H9 (cell line): Measurements from ENCODE around the gene DCUN1D4. TPM values are rescaled to one million over a fixed set of nuclear protein-coding genes. Genes with fewer than 3 reads are reported as not detected.

Experiments used
- DNase-seq: peaks from one replicate; pipeline ENCODE4 v3.0.0-alpha.2; 2017
- H2AFZ ChIP-seq: one replicate; pipeline ENCODE4 v1.6.1; 2013; ENCODE audit warnings: mild to moderate bottlenecking, low read length, control low read depth, moderate library complexity
- H2AK5ac ChIP-seq: 2 replicates; pipeline ENCODE4 v1.6.1; 2013; ENCODE audit warnings: low read length, control low read depth, mixed read lengths; ENCODE audit not compliant: insufficient read length
- H2BK120ac ChIP-seq: one replicate; pipeline ENCODE4 v1.6.1; 2013; ENCODE audit warnings: low read depth, mild to moderate bottlenecking, low read length, control low read depth, inconsistent platforms; ENCODE audit not compliant: poor library complexity, severe bottlenecking
- H2BK12ac ChIP-seq: 2 replicates; pipeline ENCODE4 v1.6.1; 2013; ENCODE audit warnings: low read length, control low read depth, mixed read lengths, low read depth; ENCODE audit not compliant: insufficient read length
- H2BK15ac ChIP-seq: 2 replicates; pipeline ENCODE4 v1.6.1; 2013; ENCODE audit warnings: low read depth, low read length, control low read depth
- H2BK20ac ChIP-seq: one replicate; pipeline ENCODE4 v1.6.1; 2013; ENCODE audit warnings: low read depth, mild to moderate bottlenecking, low read length, control low read depth, inconsistent platforms; ENCODE audit not compliant: poor library complexity, severe bottlenecking
- H2BK5ac ChIP-seq: 2 replicates; pipeline ENCODE4 v1.6.1; 2013; ENCODE audit warnings: low read length, control low read depth, mixed read lengths; ENCODE audit not compliant: insufficient read length
- H3K14ac ChIP-seq: 2 replicates; pipeline ENCODE4 v1.6.1; 2013; ENCODE audit warnings: low read length, control low read depth; ENCODE audit not compliant: insufficient read depth
- H3K18ac ChIP-seq: 2 replicates; pipeline ENCODE4 v1.6.1; 2013; ENCODE audit warnings: low read depth, mild to moderate bottlenecking, mixed read lengths, low read length, control low read depth; ENCODE audit not compliant: insufficient read length
- H3K23ac ChIP-seq: 2 replicates; pipeline ENCODE4 v1.6.1; 2013; ENCODE audit warnings: low read length, control low read depth, mixed read lengths, low read depth; ENCODE audit not compliant: insufficient read length
- H3K23me2 ChIP-seq: 2 replicates; pipeline ENCODE4 v1.6.1; 2013; ENCODE audit warnings: low read depth, mild to moderate bottlenecking, mixed read lengths, low read length, control low read depth; ENCODE audit not compliant: insufficient read length, poor library complexity, severe bottlenecking
- H3K27ac ChIP-seq: 2 replicates; pipeline ENCODE4 v1.5.1; 2013; ENCODE audit warnings: low read length, control low read depth, mixed read lengths, low read depth; ENCODE audit not compliant: insufficient read length
- H3K27me3 ChIP-seq: 2 replicates; pipeline ENCODE4 v1.6.1; 2013; ENCODE audit warnings: low read length, control low read depth, inconsistent platforms; ENCODE audit not compliant: insufficient read depth
- H3K4ac ChIP-seq: 2 replicates; pipeline ENCODE4 v1.6.1; 2013; ENCODE audit warnings: low read depth, mild to moderate bottlenecking, control low read depth, inconsistent platforms, low read length, moderate library complexity
- H3K4me1 ChIP-seq: 2 replicates; pipeline ENCODE4 v1.6.1; 2013; ENCODE audit warnings: low read length, control low read depth, inconsistent platforms; ENCODE audit not compliant: insufficient read depth
- H3K4me2 ChIP-seq: 2 replicates; pipeline ENCODE4 v1.6.1; 2013; ENCODE audit warnings: low read length, control low read depth, mixed read lengths; ENCODE audit not compliant: insufficient read length, insufficient read depth
- H3K56ac ChIP-seq: 2 replicates; pipeline ENCODE4 v1.6.1; 2013; ENCODE audit warnings: low read depth, mild to moderate bottlenecking, mixed read lengths, low read length, control low read depth; ENCODE audit not compliant: insufficient read length
- H3K79me1 ChIP-seq: 2 replicates; pipeline ENCODE4 v1.6.1; 2013; ENCODE audit warnings: low read depth, mild to moderate bottlenecking, moderate library complexity, low read length, control low read depth, inconsistent platforms; ENCODE audit not compliant: insufficient read depth, poor library complexity, severe bottlenecking
- H3K79me2 ChIP-seq: 2 replicates; pipeline ENCODE4 v1.6.1; 2013; ENCODE audit warnings: low read length, control low read depth, inconsistent platforms; ENCODE audit not compliant: insufficient read depth
- H3K9ac ChIP-seq: 2 replicates; pipeline ENCODE4 v1.6.1; 2013; ENCODE audit warnings: low read length, control low read depth, mixed read lengths; ENCODE audit not compliant: insufficient read length; ENCODE audit errors: extremely low read depth
- H3K9me3 ChIP-seq: one replicate; pipeline ENCODE4 v1.6.1; 2013; ENCODE audit warnings: low read depth, low read length, inconsistent platforms; ENCODE audit not compliant: control insufficient read depth
- H3T11ph ChIP-seq: one replicate; pipeline ENCODE4 v1.6.1; 2013; ENCODE audit warnings: mild to moderate bottlenecking, low read length, control low read depth, inconsistent platforms
- H4K20me1 ChIP-seq: one replicate; pipeline ENCODE4 v1.6.1; 2013; ENCODE audit not compliant: control insufficient read depth, insufficient read length, insufficient read depth
- H4K5ac ChIP-seq: 2 replicates; pipeline ENCODE4 v1.6.1; 2013; ENCODE audit warnings: low read depth, mild to moderate bottlenecking, mixed read lengths, low read length, control low read depth; ENCODE audit not compliant: insufficient read length
- H4K8ac ChIP-seq: replicated peaks from 2 replicates; pipeline ENCODE4 v1.6.1; 2013; ENCODE audit warnings: low read length, control low read depth, mixed read lengths, low read depth; ENCODE audit not compliant: insufficient read length
- H4K91ac ChIP-seq: 2 replicates; pipeline ENCODE4 v1.6.1; 2013; ENCODE audit warnings: low read depth, mild to moderate bottlenecking, moderate library complexity, mixed read lengths, low read length, control low read depth; ENCODE audit not compliant: insufficient read length
- H3K27ac Mint-ChIP-seq, 3 experiments: 2 replicates in 2 of 3; 3 replicates in 1 of 3; pipeline ENCODE4 v1.8.0; 2020 to 2021; ENCODE audit warnings: mixed read lengths in 3 of 3, mild to moderate bottlenecking in 1 of 3, moderate library complexity in 1 of 3
- H3K27me3 Mint-ChIP-seq: 2 replicates; pipeline ENCODE4 v1.8.0; 2021; ENCODE audit warnings: low read depth, mild to moderate bottlenecking, moderate library complexity, mixed read lengths
- H3K36me3 Mint-ChIP-seq, 3 experiments: 2 replicates in 2 of 3; 3 replicates in 1 of 3; pipeline ENCODE4 v1.8.0; 2020 to 2021; ENCODE audit warnings: low read depth in 3 of 3, mixed read lengths in 3 of 3; ENCODE audit not compliant: insufficient read depth in 1 of 3
- H3K4me1 Mint-ChIP-seq, 2 experiments: 2 replicates each; pipeline ENCODE4 v1.8.0; 2020; ENCODE audit warnings: mixed read lengths in 2 of 2
- H3K4me3 Mint-ChIP-seq, 2 experiments: 2 replicates in 1 of 2; 3 replicates in 1 of 2; pipeline ENCODE4 v1.8.0; 2020 to 2021; ENCODE audit warnings: mild to moderate bottlenecking in 2 of 2, mixed read lengths in 2 of 2, moderate library complexity in 1 of 2
- H3K9me3 Mint-ChIP-seq, 2 experiments: 2 replicates in 1 of 2; 3 replicates in 1 of 2; pipeline ENCODE4 v1.8.0; 2020; ENCODE audit warnings: mild to moderate bottlenecking in 2 of 2, mixed read lengths in 2 of 2, moderate library complexity in 1 of 2
- CTCF ChIP-seq: fragments of 200-600 bp; sonication (generic); conservative IDR thresholded peaks from 3 replicates; pipeline ENCODE4 v1.8.0; 2021; ENCODE audit warnings: antibody characterized with exemption, mild to moderate bottlenecking
- WGBS: extraction: QIAGEN DNeasy Blood & Tissue Kit; methylation state at CpG from one replicate; pipeline ENCODE4 v1.1.7; 2013; ENCODE audit warnings: missing lambda C conversion rate, low lambda C conversion rate, mixed read lengths; ENCODE audit not compliant: insufficient read length; ENCODE audit errors: extremely low coverage; 5-methylcytosine and 5-hydroxymethylcytosine counted together
- total RNA-seq: library from RNA; stranded (reverse); gene quantifications from 2 replicates; pipeline ENCODE4 v1.2.1, GENCODE V29; 2021

The DCUN1D4 gene
- total RNA-seq, 1 experiment from 2014 or later: 46.7 TPM

- H2BK20ac ChIP-seq: no peak overlapping the region
- no peak overlapping the region for H4K91ac ChIP-seq
- no CpG with 5 or more reads among the region's 2 CpGs for WGBS
- H3K27me3 ChIP-seq: no peaks in the 10 kb centered on the region
- H4K5ac ChIP-seq: no peak overlapping the region
- H2BK5ac ChIP-seq: no peak overlapping the region
- no peak overlapping the region for H3K18ac ChIP-seq
- H3K79me2 ChIP-seq: no peaks in the 10 kb centered on the region
- no peaks in the 10 kb centered on the region for H3K4me1 ChIP-seq
- no peak for DNase-seq
- no peaks in the 10 kb centered on the region for H4K20me1 ChIP-seq
- no peaks in the 10 kb centered on the region for H3K79me1 ChIP-seq
- no peak overlapping the region for H2BK15ac ChIP-seq
- no peak overlapping the region for H3K23ac ChIP-seq
- no peak for TF ChIP-seq CTCF
- no peak overlapping the region for H3K14ac ChIP-seq
- H2BK12ac ChIP-seq: no peak overlapping the region
- no peak overlapping the region for H3T11ph ChIP-seq
- H3K4ac ChIP-seq: no peak overlapping the region
- H3K9me3 ChIP-seq: no peaks in the 10 kb centered on the region
- no peaks in the 10 kb centered on the region for H3K23me2 ChIP-seq
- H3K4me3 Mint-ChIP-seq: no peak overlapping the region
- peaks cover 2 to 5% of the 10 kb centered on the region in 2 experiments for H3K4me1 Mint-ChIP-seq
- no peak overlapping the region for H4K8ac ChIP-seq
- no peak overlapping the region for H2BK120ac ChIP-seq
- H3K56ac ChIP-seq: no peak overlapping the region
- peak overlapping the region in 1 of 3 experiments; percentile 2; a peak in 1 of 7 replicates for H3K27ac Mint-ChIP-seq
- no peaks in the 10 kb centered on the region for H3K9me3 Mint-ChIP-seq
- H2AK5ac ChIP-seq: no peak overlapping the region
- H3K36me3 Mint-ChIP-seq: peaks cover 35 to 55% (median 35%) of the 10 kb centered on the region in 3 experiments; a peak in 6 of 7 replicates
- H3K27me3 Mint-ChIP-seq: no peaks in the 10 kb centered on the region
- no peak overlapping the region for H3K9ac ChIP-seq
- no peak overlapping the region for H3K27ac ChIP-seq
- H2AFZ ChIP-seq: no peak overlapping the region
- H3K4me2 ChIP-seq: no peak overlapping the region
Measured at GRCh38 chr4:51878431-51878830, 35.5 kb downstream of the DCUN1D4 start.
